H1 (cell line): Measurements from ENCODE around the gene SP4. TPM values are rescaled to one million over a fixed set of nuclear protein-coding genes. Genes with fewer than 3 reads are reported as not detected.

Experiments used
- CTCF ChIA-PET: fragments of 300-600 bp; sonication (Branson Sonifier 250); formaldehyde crosslinking; loops from one replicate; lab custom pipeline; 2021; ENCODE audit not compliant: partially characterized antibody; lab: Charles Lee
- POLR2A ChIA-PET: fragments of 300-600 bp; sonication (Branson Sonifier 250); formaldehyde crosslinking; loops from one replicate; lab custom pipeline; 2021; ENCODE audit warnings: inconsistent platforms; ENCODE audit not compliant: partially characterized antibody; lab: Charles Lee
- DNase-seq, 2 experiments: peaks; one replicate each; pipeline versions ENCODE4 v3.0.0 to v3.0.0-alpha.2; 2010 to 2022; ENCODE audit warnings: low spot score in 2 of 2, low read depth in 1 of 2, mixed read lengths in 1 of 2
- FAIRE-seq: peaks from 2 replicates; lab custom pipeline; 2011; peaks lifted over from hg19 to GRCh38; lab: Jason Lieb, UNC
- H2AFZ ChIP-seq: 2 replicates; pipeline ENCODE4 v1.8.1; 2012; ENCODE audit warnings: low read length, inconsistent platforms
- H2AK5ac ChIP-seq: 2 replicates; pipeline ENCODE4 v1.6.1; 2013; ENCODE audit warnings: low read depth, low read length
- H2BK120ac ChIP-seq: replicated peaks from 2 replicates; pipeline ENCODE3; 2013; ENCODE audit warnings: low read depth, low read length, inconsistent platforms
- H2BK12ac ChIP-seq: 2 replicates; pipeline ENCODE4 v1.6.1; 2013; ENCODE audit warnings: low read depth, low read length
- H2BK15ac ChIP-seq: 2 replicates; pipeline ENCODE4 v1.6.1; 2013; ENCODE audit warnings: low read length
- H2BK20ac ChIP-seq: 2 replicates; pipeline ENCODE4 v1.6.1; 2013; ENCODE audit warnings: low read length
- H2BK5ac ChIP-seq: 2 replicates; pipeline ENCODE4 v1.6.1; 2013; ENCODE audit warnings: low read depth, low read length
- H3K14ac ChIP-seq: 2 replicates; pipeline ENCODE4 v1.6.1; 2013; ENCODE audit warnings: inconsistent platforms; ENCODE audit not compliant: insufficient read length
- H3K18ac ChIP-seq: 2 replicates; pipeline ENCODE4 v1.6.1; 2013; ENCODE audit warnings: low read length; ENCODE audit errors: extremely low read depth
- H3K23ac ChIP-seq: 2 replicates; pipeline ENCODE4 v1.6.1; 2013; ENCODE audit warnings: inconsistent platforms; ENCODE audit not compliant: insufficient read length
- H3K23me2 ChIP-seq: 2 replicates; pipeline ENCODE4 v1.6.1; 2013; ENCODE audit warnings: low read depth, low read length
- H3K27ac ChIP-seq: 2 replicates; pipeline ENCODE4 v1.6.1; 2011; ENCODE audit warnings: low read depth, low read length, inconsistent platforms
- H3K27me3 ChIP-seq, 4 experiments: replicated peaks in 1 of 4; 1 replicate in 1 of 4; 2 replicates in 3 of 4; pipeline versions ENCODE4 v1.6.1 to v1.8.1; 2011 to 2013; ENCODE audit warnings: low read length in 3 of 4, mild to moderate bottlenecking in 3 of 4, inconsistent platforms in 2 of 4, mixed read lengths in 2 of 4, moderate library complexity in 1 of 4; ENCODE audit not compliant: control insufficient read depth in 3 of 4, insufficient read depth in 3 of 4; ENCODE audit errors: extremely low read depth in 1 of 4
- H3K36me3 ChIP-seq, 4 experiments: 2 replicates each; pipeline versions ENCODE4 v1.6.1 to v1.8.1; 2011 to 2013; ENCODE audit warnings: mild to moderate bottlenecking in 4 of 4, low read length in 3 of 4, moderate library complexity in 2 of 4, control low read depth in 1 of 4, inconsistent platforms in 1 of 4; ENCODE audit not compliant: insufficient read depth in 4 of 4, control insufficient read depth in 2 of 4
- H3K4ac ChIP-seq: replicated peaks from 2 replicates; pipeline ENCODE3; 2013; ENCODE audit warnings: low read length, low read depth, mixed read lengths, inconsistent platforms; ENCODE audit not compliant: insufficient read length
- H3K4me1 ChIP-seq, 4 experiments: replicated peaks in 1 of 4; 1 replicate in 1 of 4; 2 replicates in 3 of 4; pipeline versions ENCODE4 v1.6.1 to v1.8.1; 2011 to 2013; ENCODE audit warnings: low read length in 3 of 4, inconsistent platforms in 2 of 4, mixed read lengths in 1 of 4; ENCODE audit not compliant: insufficient read depth in 4 of 4, control insufficient read depth in 3 of 4
- H3K4me2 ChIP-seq, 2 experiments: 2 replicates each; pipeline versions ENCODE4 v1.6.1 to v1.8.1; 2011 to 2013; ENCODE audit warnings: low read depth in 2 of 2, low read length in 2 of 2, control low read depth in 1 of 2, inconsistent platforms in 1 of 2, mild to moderate bottlenecking in 1 of 2; ENCODE audit not compliant: insufficient read depth in 1 of 2
- H3K4me3 ChIP-seq, 4 experiments: fragments of 200-600, 300-600 bp in 1 of 4; sonication (generic), shearing (Covaris generic), sonication (Bioruptor Twin) in 1 of 4; 2 replicates each; pipeline versions ENCODE4 v1.5.1 to v1.8.1; 2011 to 2016; ENCODE audit warnings: low read length in 4 of 4, low read depth in 3 of 4, control low read depth in 2 of 4, inconsistent platforms in 2 of 4, mild to moderate bottlenecking in 2 of 4, mixed read lengths in 1 of 4, moderate library complexity in 1 of 4; ENCODE audit not compliant: insufficient read depth in 2 of 4; ENCODE audit errors: extremely low read depth in 1 of 4
- H3K56ac ChIP-seq: replicated peaks from 2 replicates; pipeline ENCODE3; 2013; ENCODE audit warnings: low read depth, mild to moderate bottlenecking, mixed read lengths, low read length, inconsistent platforms; ENCODE audit not compliant: insufficient read length
- H3K79me1 ChIP-seq: 2 replicates; pipeline ENCODE4 v1.6.1; 2013; ENCODE audit warnings: low read depth, low read length, control low read depth
- H3K79me2 ChIP-seq, 2 experiments: 2 replicates each; pipeline versions ENCODE4 v1.6.1 to v1.8.1; 2012 to 2013; ENCODE audit warnings: low read length in 2 of 2, mild to moderate bottlenecking in 2 of 2, inconsistent platforms in 1 of 2; ENCODE audit not compliant: insufficient read depth in 2 of 2, control insufficient read depth in 1 of 2
- H3K9ac ChIP-seq, 4 experiments: replicated peaks in 1 of 4; 1 replicate in 1 of 4; 2 replicates in 3 of 4; pipeline versions ENCODE4 v1.6.1 to v1.8.1; 2011 to 2013; ENCODE audit warnings: low read depth in 3 of 4, low read length in 3 of 4, control low read depth in 2 of 4, mild to moderate bottlenecking in 2 of 4, moderate library complexity in 2 of 4, inconsistent platforms in 1 of 4; ENCODE audit errors: extremely low read depth in 1 of 4
- H3K9me3 ChIP-seq, 2 experiments: 2 replicates each; pipeline versions ENCODE4 v1.6.1 to v1.8.1; 2012 to 2013; ENCODE audit warnings: mild to moderate bottlenecking in 2 of 2, moderate library complexity in 2 of 2, control low read depth in 1 of 2, inconsistent platforms in 1 of 2, low read depth in 1 of 2, low read length in 1 of 2, mixed read lengths in 1 of 2; ENCODE audit not compliant: insufficient read depth in 2 of 2
- H4K20me1 ChIP-seq, 2 experiments: replicated peaks in 1 of 2; 2 replicates each; pipeline versions ENCODE3 to v1.8.1; 2011 to 2013; ENCODE audit warnings: inconsistent platforms in 2 of 2, low read length in 2 of 2, mild to moderate bottlenecking in 1 of 2; ENCODE audit not compliant: insufficient read depth in 2 of 2, control insufficient read depth in 1 of 2
- H4K5ac ChIP-seq: 2 replicates; pipeline ENCODE4 v1.6.1; 2013; ENCODE audit warnings: low read length, low read depth, mixed read lengths, inconsistent platforms; ENCODE audit not compliant: insufficient read length
- H4K8ac ChIP-seq: 2 replicates; pipeline ENCODE4 v1.8.0; 2013; ENCODE audit warnings: mild to moderate bottlenecking, moderate library complexity, low read length, inconsistent platforms; ENCODE audit not compliant: insufficient read depth; ENCODE audit errors: extremely low read depth
- H4K91ac ChIP-seq: replicated peaks from 2 replicates; pipeline ENCODE3; 2013; ENCODE audit warnings: low read length, mixed read lengths, inconsistent platforms; ENCODE audit not compliant: insufficient read length
- BCL11A ChIP-seq, 2 experiments: IDR thresholded peaks; one replicate each; pipeline ENCODE4 v1.6.1; 2011; ENCODE audit warnings: low read depth in 2 of 2, low read length in 2 of 2, mild to moderate bottlenecking in 2 of 2
- EGR1 ChIP-seq: IDR thresholded peaks from 2 replicates; pipeline ENCODE4 v1.6.1; 2011; ENCODE audit warnings: low read depth, low read length, borderline replicate concordance
- HDAC2 ChIP-seq, 2 experiments: fragments of 300-600 bp in 1 of 2; sonication (generic) in 1 of 2; IDR thresholded peaks; 2 replicates each; pipeline ENCODE4 v1.6.1; 2011 to 2012; ENCODE audit warnings: low read depth in 2 of 2, low read length in 2 of 2, mild to moderate bottlenecking in 2 of 2, moderate library complexity in 2 of 2, borderline replicate concordance in 1 of 2, inconsistent platforms in 1 of 2
- HDAC6 ChIP-seq: IDR thresholded peaks from one replicate; pipeline ENCODE4 v1.7.1; 2012; ENCODE audit warnings: low read depth, mild to moderate bottlenecking, inconsistent platforms, low read length, moderate library complexity
- KDM1A ChIP-seq: fragments of 200-600, 300-600 bp; sonication (generic); IDR thresholded peaks from 2 replicates; pipeline ENCODE4 v1.7.1; 2016; ENCODE audit warnings: mild to moderate bottlenecking, low read length, borderline replicate concordance
- KDM4A ChIP-seq: IDR thresholded peaks from one replicate; pipeline ENCODE4 v1.7.1; 2012; ENCODE audit warnings: low read depth, mild to moderate bottlenecking, moderate library complexity, low read length, inconsistent platforms; ENCODE audit not compliant: severe bottlenecking
- RAD21 ChIP-seq, 2 experiments: IDR thresholded peaks in 1 of 2; conservative IDR thresholded peaks in 1 of 2; 2 replicates each; pipeline ENCODE4 v1.6.1; 2011; ENCODE audit warnings: low read depth in 2 of 2, low read length in 2 of 2, improper control_type of control experiment in 1 of 2, inconsistent platforms in 1 of 2, mild to moderate bottlenecking in 1 of 2, moderate library complexity in 1 of 2
- SIN3A ChIP-seq, 2 experiments: IDR thresholded peaks in 1 of 2; conservative IDR thresholded peaks in 1 of 2; 2 replicates each; pipeline ENCODE4 v1.6.1; 2011 to 2012; ENCODE audit warnings: low read length in 2 of 2, improper control_type of control experiment in 1 of 2, low read depth in 1 of 2, mild to moderate bottlenecking in 1 of 2
- SIX5 ChIP-seq: IDR thresholded peaks from 2 replicates; pipeline ENCODE4 v1.6.1; 2011; ENCODE audit warnings: mild to moderate bottlenecking, low read depth, low read length
- TAF1 ChIP-seq: IDR thresholded peaks from 2 replicates; pipeline ENCODE4 v1.6.1; 2011; ENCODE audit warnings: mild to moderate bottlenecking, low read depth, low read length
- TEAD4 ChIP-seq: IDR thresholded peaks from 2 replicates; pipeline ENCODE4 v1.6.1; 2012; ENCODE audit warnings: low read depth, low read length, inconsistent platforms, mixed read lengths
- YY1 ChIP-seq: IDR thresholded peaks from 2 replicates; pipeline ENCODE4 v1.6.1; 2011; ENCODE audit warnings: low read depth, mild to moderate bottlenecking, low read length
- polyA plus RNA-seq, 7 experiments: library from polyadenylated mRNA; depleted of rRNA in 3 of 7; stranded (reverse) in 5 of 7; unstranded in 2 of 7; fragments of >200 nt in 5 of 7; fragments of 200-250 nt in 2 of 7; gene quantifications; 1 replicate in 5 of 7; 2 replicates in 1 of 7; 4 replicates in 1 of 7; pipeline versions ENCODE4 v1.2.1 to v1.2.3, GENCODE V29; 2011 to 2013; ENCODE audit warnings: missing spikeins in 2 of 7, mixed read lengths in 2 of 7
- total RNA-seq: library from RNA; stranded (reverse); fragmentation: NEBNext Ultra II Directional; extraction: Animal tissue kit (Norgen Biotek cat#: 25700); gene quantifications from 2 replicates; pipeline ENCODE4 v1.2.1, GENCODE V29; 2021

SP4 gene
- total and polyA plus RNA-seq, 2 of the 8 experiments (the other 6 are each of a cell fraction or from before 2014, with no cell fraction given) = 10.0 to 24.0 TPM

- no peak overlapping the region for H3K27ac ChIP-seq
- CTCF ChIA-PET = no interaction called here
- H3K9me3 ChIP-seq = no peaks in the 10 kb centered on the region
- no peak overlapping the region for H4K91ac ChIP-seq
- H3K9ac ChIP-seq = no peak overlapping the region
- H3K14ac ChIP-seq = no peak overlapping the region
- no peak overlapping the region for H2BK20ac ChIP-seq
- H3K56ac ChIP-seq = no peak overlapping the region
- no peak overlapping the region for H2AFZ ChIP-seq
- no peak overlapping the region for H3K4ac ChIP-seq
- FAIRE-seq = no peak
- H3K4me1 ChIP-seq = no peaks in the 10 kb centered on the region
- H3K79me2 ChIP-seq = peaks cover 0 to 56% of the 10 kb centered on the region in 2 experiments; a peak in 2 of 4 replicates
- H3K36me3 ChIP-seq = peaks cover 0 to 4% (median 0%) of the 10 kb centered on the region in 4 experiments; a peak in 1 of 8 replicates
- no peak overlapping the region for H2BK120ac ChIP-seq
- DNase-seq = no peak
- H4K8ac ChIP-seq = no peak overlapping the region
- H3K27me3 ChIP-seq = no peaks in the 10 kb centered on the region
- H2BK15ac ChIP-seq = no peak overlapping the region
- H2BK12ac ChIP-seq = no peak overlapping the region
- H4K5ac ChIP-seq = no peak overlapping the region
- no peak overlapping the region for H3K23ac ChIP-seq
- POLR2A ChIA-PET = no interaction called here
- H3K4me3 ChIP-seq = no peak overlapping the region
- TF ChIP-seq TAF1 (no peak), RAD21 (IDR thresholded peaks at IDR 0.05 in 1 of 2, conservative IDR thresholded peaks at IDR 0.05 in 1 of 2; ENCODE audit: low read depth in 2 of 2, low read length in 2 of 2) (no peak), KDM4A (no peak), BCL11A (IDR thresholded peaks at IDR 0.05; ENCODE audit: low read depth in 2 of 2, low read length in 2 of 2) (no peak), SIX5 (no peak), YY1 (no peak), HDAC6 (no peak), KDM1A (no peak), HDAC2 (IDR thresholded peaks at IDR 0.05; ENCODE audit: borderline replicate concordance in 1 of 2, low read depth in 2 of 2, low read length in 2 of 2) (no peak), EGR1 (no peak), SIN3A (conservative IDR thresholded peaks at IDR 0.05 in 1 of 2, IDR thresholded peaks at IDR 0.05 in 1 of 2; ENCODE audit: low read depth in 1 of 2, low read length in 2 of 2) (no peak), TEAD4 (no peak)
- TF ChIP-seq, all 59 proteins: peak for 0
- no peak overlapping the region for H2BK5ac ChIP-seq
- H2AK5ac ChIP-seq = no peak overlapping the region
- no peak overlapping the region for H3K4me2 ChIP-seq
- no peaks in the 10 kb centered on the region for H4K20me1 ChIP-seq
- H3K18ac ChIP-seq = no peak overlapping the region
- peaks cover 3% of the 10 kb centered on the region; the same call in 1 of the 2 replicates for H3K23me2 ChIP-seq
- no peaks in the 10 kb centered on the region; the same call in 1 of the 2 replicates for H3K79me1 ChIP-seq
Observed at GRCh38 chr7:21468969-21469368, 41.1 kb downstream of the SP4 start.
